ENCODE measurements around the gene COL8A2.
"Not testable (repeated sequence)": the region's sequence is repeated elsewhere in the genome, so short reads cannot be mapped to it uniquely, and the experiment has no call there.

The COL8A2 gene

DNA sequence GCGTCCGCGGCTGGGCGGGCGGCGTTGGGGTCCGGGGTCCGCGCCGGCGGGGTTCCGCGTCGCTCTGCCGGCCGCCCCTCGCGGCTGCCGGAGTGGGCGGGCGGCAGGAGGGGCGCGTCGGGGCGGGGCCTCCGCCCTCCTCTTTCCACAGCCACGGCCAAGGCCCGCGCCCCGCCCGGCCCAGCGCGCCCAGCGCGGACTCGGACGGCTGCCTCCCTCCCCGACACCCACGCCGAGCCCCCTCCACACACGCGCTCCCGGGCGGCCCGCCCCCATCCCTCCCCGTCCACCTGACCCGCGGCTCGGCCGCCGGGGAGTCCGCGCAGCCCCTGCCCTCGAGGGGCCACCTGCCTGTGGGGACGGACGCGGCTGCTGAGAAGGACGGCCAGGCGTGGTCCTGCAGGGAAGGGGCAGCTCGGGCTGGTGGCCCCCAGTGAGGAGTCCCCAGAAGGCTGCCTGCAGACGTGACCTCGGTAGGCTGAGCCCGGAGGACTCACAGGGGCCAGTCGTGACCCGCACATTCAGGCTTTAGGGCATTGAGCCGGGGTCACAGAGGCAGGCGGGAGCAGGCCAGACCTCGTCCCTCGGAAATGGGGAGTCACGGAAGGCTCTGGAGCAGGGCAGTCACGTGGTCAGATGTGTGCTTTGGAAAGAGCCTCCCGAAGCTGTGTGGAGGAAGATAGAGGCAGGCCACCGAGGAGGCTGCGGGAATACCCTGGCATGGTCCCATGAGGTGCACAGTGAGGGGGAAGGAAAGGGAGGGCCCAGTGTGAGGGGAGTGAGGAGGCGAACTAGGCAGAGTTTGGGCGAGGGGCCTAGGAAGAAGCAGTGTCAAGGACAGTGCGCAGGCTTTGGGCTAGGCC, at the start of gene COL8A2:
Gene COL8A2, minus strand, starts transcription at position 94 of the 863 bp plus-strand sequence. CDS start 24,980 bp downstream, outside the sequence.
- DNase-seq (ENCODE audit: low read depth in 2 of 2): no peak

DNA sequence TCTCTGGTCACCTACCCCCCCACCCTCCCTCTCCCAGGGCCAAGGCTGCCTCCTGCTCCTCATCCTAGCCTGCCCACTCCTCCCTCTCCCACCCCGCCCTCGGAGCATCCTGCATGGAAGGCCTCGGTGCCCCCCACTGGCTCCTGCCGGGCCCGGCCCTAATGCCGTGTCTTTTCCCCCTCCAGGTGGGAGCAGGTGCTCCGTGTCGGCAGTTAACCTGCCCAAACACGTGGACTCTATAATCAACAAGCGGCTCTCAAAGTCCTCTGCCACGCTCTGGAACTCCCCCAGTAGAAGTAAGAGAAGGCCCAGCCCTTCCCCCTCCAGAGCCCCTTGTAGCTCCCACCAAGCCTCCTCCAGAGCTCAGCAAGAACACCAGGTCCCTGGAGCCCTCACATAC, 49.7 kb upstream of the COL8A2 start:
- no peak for DNase-seq (ENCODE audit: low read depth in 2 of 2)

DNA sequence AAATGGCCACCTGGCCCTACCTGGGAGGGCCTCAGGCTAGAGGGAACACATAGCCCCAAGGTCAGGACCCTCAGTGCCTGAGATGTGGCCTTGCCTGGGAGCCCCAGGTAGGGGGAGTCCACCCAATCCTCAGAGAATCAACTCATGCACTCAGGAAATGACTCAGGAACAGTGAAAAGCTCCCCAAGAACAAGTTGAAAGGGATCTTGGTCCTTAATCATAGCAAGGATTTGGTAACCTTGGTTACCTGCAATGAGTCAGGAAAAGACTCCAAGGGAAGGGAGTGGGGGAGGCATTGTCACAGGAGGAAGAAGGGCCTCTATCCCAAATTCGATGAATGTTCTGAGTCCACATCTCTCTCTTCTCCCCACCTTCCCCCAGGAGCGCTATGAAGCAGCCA, 48.0 kb upstream of the COL8A2 start:
- DNase-seq (ENCODE audit: low read depth in 2 of 2): no peak

DNA sequence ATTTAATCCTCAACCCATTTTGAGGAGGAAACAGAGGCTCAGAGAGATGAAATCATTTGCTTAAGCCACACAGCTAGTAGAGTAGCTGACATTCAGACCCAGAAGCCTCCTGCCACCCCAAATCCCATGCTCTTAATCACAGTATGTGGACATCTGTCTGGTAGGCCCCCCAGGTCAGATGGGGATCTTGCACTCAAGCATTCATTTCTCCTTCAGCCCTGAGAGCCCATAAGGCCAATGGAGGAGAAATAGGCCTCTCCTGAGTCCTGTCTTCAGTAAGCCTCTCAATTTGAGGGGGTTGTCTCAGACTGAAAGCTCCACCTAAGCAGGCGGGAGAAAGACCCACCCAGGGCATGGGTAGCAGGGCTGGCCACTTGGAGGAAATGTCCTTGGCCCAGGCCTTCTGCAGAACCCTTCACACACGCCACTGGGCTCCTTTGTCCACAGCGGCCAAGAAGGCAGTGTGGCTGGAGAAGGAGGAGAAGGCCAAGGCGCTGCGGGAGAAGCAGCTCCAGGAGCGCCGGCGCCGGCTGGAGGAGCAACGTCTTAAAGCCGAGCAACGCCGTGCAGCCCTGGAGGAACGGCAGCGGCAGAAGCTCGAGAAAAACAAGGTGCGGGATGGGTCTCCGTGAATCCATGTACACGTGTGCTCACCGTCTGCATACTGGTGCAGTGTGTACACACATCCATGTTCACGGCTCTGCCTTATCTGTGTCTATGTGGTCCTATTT, 47.2 kb upstream of the COL8A2 start:
- no peak for DNase-seq (ENCODE audit: low read depth in 2 of 2)

DNA sequence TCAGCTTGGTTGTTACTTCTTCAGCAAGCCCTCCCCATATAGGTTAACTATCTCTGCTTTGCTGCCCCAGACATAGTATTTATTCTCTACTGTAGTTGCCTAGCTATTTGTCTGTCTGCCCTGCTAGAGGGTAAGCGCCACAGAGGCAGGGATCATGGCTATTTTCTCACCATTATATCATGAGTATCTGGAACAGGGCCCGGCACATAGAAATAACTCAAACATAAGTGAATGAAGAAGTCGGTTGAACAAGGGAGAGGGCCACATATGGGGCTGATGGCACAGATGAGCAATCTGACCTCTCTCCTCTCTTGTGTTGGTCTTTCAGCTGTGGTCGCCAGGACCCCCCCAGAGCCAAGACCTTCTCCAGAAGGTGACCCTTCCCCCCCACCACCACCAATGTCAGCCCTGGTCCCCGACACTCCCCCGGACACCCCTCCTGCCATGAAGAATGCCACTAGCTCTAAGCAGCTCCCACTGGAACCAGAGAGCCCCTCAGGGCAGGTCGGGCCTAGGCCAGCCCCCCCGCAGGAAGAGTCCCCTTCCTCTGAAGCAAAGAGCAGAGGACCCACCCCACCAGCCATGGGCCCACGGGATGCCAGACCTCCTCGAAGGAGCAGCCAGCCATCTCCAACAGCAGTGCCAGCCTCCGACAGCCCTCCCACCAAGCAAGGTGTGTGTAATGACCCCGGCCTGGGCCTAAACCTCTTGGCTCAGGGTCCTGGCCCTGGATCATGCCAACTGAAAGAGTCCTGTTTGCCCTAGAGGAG, 45.8 kb upstream of the COL8A2 start:
- no peak for DNase-seq (ENCODE audit: low read depth in 2 of 2)

DNA sequence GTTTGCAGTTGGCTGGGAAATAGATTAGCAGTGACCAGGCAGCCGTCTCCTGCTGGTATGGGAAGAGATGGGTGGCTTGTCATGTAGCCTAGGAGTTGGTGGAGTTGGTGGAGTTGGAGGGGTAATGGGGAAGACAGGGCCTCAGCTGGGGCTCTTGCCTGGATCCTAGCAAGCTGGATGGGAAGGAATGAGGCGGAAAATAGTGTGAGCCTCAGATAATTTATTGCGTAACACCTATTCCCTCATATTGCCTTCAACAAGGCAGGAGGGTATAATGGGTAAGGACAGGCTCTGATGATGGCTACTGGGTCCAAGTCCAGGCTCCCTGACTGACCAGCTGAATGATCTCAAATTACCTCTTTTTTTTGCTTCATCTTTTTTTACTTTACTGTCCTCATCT, 43.5 kb upstream of the COL8A2 start:
- no peak for DNase-seq (ENCODE audit: low read depth in 2 of 2)

DNA sequence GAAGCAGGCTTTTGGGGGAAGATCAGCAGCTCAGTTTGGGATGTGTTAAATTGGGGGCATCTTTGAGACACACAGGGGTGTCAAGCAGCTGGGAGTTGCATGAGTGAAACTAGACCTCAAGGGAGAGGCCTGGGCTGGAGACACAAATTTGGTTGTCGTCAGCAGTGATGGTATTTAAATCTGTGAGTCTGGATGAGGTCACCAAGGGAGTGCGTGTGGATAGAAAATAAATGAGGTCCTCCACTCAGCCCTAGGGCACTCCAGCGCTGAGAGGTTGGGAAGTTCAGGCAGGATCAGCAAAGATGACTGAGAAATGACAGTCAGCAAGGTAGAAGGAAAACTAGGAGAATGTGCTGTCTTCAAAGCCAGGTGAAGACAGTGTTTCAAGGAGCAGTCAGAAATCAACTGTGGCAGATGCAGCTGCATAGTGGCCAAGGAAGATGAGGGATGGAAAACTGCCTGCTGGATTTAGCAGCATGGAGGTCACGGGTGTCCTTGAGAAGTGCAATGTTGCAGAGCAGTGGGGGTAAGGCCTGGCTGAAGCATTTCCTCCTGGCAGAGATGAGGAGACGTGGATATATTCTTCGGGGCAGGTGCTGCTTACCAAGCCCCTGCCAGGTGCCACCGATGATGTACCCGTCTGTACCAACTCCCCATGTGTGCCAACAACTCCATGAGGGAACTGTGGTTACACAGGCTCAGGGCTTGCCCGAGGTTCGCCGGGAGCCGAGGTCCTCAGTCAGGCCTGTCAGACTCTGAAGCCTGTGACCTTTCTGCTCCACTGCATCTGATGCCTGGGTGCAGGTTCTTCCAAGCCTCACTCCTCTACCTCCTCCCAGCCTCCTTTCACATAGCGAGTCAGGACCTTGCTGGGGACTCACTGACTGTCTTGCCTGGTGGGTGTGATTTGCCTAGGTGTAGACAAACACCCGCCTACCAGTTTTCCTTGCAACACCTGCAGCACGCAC, 42.2 kb upstream of the COL8A2 start:
- no peak for DNase-seq (ENCODE audit: low read depth in 2 of 2)

DNA sequence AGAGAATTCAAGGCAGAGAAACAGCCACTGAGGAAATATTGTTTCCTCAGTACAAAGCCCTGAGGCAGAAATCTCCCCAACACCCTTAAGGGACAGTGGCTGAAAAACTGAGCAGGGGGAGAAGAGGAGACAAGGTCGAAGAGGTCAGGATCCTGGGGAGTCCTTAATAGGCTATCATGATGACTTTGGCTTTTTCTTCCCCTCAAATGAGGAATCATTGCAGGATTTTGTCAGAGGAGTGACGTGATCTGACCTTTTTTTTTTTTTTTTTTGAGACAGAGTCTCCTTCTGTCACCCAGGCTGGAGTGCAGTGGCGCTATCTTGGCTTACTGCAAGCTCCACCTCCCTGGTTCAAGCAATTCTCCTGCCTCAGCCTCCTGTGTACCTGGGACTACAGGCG, 41.1 kb upstream of the COL8A2 start:
- no peak for DNase-seq (ENCODE audit: low read depth in 2 of 2)

DNA sequence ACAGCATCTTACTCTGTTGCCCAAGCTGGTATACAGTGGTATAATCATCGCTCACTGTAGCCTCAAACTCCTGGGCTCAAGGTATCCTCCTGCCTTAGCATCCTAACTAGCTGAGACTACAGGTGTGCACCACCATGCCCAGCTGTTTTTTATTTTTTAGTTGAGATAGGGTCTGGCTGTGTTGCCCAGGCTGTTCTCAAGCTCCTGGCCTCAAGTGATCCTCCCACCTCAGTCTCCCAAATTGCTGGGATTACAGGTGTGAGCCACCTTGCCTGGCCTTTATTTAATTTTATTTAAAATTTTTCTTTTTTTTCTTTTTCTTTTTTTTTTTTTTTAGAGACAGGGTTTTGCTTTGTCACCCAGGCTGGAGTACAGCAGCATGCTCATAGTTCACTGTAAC, 40.1 kb upstream of the COL8A2 start:
- DNase-seq (ENCODE audit: low read depth in 2 of 2): no peak

DNA sequence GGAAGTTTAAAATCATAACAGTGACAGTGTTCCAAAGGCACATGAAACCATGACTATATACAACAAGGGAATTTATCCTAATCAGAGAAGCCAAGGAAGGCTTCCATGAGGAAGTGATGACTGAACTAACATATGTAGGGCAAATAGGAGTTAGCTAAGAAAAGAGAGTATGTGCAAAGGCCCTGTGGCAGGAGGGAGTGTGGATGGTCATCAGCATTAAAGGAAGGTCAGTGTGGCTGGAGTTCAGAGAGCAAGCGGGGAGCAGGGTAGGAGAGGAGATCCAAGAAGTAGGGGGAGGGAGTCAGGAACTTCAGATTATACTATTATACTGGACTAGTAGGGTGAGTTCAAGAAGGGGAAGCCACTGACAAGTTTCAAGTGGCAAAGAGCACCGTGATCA, 39.3 kb upstream of the COL8A2 start:
- DNase-seq (ENCODE audit: low read depth in 2 of 2): no peak

DNA sequence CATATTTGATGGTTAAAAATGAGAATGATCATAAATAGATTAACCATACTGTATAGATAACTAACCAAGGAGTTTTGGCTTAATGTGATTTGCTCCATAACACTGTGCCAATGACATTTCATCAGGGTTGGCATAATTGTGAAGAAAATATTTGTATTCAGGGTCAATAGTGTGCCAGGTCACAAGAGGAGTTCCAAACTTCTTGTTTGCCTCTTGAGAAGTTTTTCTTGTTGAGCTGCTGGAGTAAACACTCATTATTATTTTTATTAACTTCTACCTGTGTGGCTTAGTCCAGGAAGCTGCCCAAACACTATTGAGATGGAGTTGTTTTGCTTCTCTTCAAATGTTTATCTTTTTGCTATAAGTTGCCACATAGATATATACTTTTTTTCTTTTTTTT, 38.4 kb upstream of the COL8A2 start:
- DNase-seq (ENCODE audit: low read depth in 2 of 2): no peak

DNA sequence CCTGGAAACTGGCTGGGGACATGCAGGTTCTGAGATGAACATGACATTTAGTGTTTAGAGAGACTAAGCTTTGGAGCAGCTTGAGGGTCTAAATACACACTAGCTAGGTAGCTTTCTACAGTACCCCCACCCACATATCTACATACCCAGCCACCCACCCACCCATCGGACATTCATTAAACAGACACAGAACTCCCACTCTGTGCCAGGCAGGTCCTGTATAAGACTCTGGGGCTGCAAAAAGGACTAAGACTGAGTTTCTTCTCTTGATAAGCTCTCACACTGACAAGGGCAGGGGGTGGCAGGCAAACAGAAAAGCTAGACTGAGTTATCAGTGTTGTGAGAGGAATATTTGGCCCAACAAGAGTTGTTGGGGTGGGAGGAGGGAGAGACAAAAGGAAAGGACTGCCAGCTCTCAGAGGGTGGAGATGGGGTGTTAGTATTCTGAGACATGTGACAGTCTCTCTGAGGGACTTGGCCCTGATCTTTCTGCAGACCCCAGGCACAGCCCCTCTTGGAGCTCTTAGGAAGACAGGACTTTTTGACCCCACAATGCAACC, 37.7 kb upstream of the COL8A2 start:
- DNase-seq (ENCODE audit: low read depth in 2 of 2): no peak

DNA sequence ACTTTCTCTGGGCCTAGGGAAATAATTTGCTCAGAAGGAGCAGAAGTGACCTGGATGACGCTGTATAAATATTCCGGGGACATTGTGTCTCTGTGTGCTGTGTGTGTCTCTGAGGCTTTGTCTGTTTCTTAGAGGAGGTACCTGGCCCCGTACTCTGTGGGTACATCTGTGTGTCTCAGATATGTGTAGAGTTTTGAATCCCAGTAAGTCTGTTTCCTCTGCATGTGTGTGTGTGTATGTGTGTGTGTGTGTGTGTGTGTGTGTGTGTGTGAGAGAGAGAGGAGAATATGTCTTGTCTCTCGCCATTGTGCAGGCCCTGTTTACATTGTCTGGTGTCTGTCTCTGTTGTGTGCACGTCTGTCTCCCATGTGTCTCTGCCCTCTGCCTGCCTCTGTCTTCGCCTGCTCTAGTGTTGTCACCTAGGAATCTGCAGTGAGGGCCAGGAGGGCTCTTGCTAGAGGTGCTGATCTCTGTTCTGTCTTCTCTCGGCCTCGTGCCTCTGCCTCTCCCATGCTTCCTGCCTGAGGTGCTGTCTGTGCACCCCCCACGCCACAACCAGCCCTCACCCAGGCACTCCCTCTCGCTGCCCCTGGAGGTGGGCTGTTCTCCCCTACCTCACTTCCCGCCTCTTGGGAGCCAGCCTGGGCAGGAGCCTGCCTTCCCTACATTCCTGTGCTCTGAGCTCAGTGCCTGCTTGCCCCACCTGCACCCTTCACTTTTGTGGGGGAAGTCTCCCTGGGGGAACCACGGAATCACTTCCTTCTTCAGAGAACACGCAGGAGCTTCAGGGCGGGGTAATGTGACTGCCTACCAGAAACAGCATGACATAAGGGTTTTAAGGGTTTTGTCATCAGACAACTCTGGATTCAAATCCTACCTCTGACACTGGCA, 36.9 kb upstream of the COL8A2 start:
- no peak for DNase-seq (ENCODE audit: low read depth in 2 of 2)

DNA sequence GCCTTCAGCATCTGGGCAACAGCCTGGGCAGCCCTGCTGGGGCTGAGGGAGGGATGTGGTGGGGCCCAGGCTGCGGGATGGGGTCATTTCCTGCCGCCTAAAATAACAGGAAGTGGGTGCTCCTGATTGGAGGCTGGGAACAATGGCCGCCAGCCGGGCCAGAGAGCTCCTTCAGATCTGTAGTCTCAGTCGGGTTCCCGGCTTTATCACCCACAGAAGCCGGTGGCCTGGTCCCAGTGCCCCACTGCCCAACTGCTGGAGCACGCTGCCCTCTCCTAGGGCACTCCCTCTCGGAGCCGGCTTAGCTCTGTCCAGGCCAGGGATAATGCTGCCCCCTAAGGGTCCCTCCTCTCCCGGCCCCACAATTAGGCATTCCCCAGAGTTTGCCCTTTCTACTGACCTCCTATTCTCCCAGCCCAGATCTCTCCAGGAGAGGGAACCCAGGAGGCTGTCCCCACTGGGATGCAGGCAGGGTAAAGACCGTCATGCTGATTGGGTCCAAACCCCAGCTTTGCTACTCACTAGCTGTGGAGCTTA, 36.0 kb upstream of the COL8A2 start:
- no peak for DNase-seq (ENCODE audit: low read depth in 2 of 2)

DNA sequence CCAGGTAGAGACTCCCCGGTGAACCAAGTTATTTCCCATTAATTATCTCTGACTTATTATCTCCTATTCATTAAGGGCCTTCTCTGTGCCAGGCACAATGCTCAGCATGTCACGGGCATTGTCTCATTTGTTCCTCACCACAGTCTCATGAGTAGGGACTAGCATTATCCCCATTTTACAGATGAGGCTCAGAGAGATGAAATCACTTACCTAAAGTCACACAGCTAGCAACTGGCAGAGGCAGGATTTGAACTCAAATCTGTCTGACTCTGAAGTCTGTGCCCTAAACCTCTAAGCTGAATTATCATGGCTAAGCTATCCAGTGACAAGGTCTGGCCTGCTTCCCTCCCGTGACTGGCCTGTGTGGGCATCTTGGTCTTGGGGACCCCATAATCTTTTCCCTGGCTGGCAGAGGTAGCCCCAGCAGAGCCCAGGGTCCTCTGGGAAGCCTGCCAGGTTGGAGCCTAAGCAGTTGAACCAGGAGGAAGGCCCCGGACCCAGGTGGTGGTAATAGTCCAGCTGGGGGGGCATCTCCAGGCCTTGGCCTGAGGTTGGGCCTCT, 35.4 kb upstream of the COL8A2 start:
- DNase-seq (ENCODE audit: low read depth in 2 of 2): no peak

DNA sequence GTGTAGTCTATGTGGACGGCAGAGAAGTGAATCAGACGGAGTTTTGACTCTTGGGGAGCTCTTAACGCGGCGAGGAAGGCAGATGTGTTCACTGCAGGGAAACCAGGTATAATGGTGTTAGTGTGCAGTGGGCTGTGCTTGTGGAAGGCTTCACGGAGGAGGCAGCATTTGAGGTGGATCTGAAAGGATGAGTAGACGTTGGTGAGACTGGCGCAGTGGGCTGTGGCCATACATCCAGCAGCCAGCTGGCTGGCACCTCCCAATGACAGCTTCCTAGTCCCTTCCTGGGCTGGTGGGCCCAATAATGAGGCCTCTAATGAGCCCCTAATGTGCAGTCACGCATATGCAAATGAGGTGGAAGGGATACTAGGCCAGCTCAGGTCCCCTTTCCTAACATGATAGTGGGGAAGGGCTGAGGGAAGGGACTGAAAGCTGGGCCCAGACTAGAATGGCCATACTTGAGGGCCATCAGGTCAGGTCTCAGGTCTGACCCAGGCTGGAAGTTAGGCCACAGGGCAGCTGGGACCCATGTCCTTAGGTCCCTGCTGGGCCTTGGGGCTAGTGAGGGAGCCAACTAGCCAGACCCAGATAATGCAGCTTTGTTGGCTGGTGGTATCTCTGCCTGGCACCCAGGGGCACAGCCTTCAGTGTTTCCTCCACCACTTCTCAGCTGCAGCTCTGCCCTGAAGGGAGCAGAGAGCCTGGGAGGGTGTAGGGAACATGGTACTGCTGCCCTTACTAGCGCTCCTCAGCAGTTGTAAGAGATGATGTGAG, 34.8 kb upstream of the COL8A2 start:
- no peak for DNase-seq (ENCODE audit: low read depth in 2 of 2)

DNA sequence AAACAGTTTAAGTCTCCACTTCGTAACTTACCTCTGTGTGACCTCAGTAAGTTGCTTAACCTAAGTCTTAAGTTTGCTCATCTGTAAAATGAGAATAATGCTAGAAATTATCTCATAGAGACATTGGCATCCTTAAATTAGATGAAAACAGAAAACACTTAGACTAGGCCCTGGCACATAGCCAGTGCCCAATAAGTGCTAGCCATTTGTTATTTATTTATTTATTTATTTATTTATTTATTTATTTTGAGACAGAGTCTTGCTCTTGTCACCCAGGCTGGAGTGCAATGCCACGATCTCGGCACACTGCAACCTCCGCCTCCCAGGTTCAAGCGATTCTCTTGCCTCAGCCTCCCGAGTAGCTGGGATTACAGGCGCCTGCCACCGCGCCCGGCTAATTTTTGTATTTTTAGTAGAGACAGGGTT, 33.8 kb upstream of the COL8A2 start:
- not testable (repeated sequence) for DNase-seq (ENCODE audit: low read depth in 2 of 2)

Measured in stimulated activated CD8-positive, alpha-beta memory T cell treated with anti-CD3 and anti-CD28 coated beads, Interleukin-7, amount 100 ng/mL, for 1 hour (primary cell).